SK-N-SH (cell line): ENCODE results near the gene RREB1. TPM values are rescaled to one million over a fixed set of nuclear protein-coding genes. Genes with fewer than 3 reads are reported as not detected.
A peak's percentile ranks its signal among the peaks of the same experiment; 100 is the strongest.

Source experiments
- CTCF ChIA-PET: fragments of 300-600, 350-600 bp; formaldehyde crosslinking; extraction: SDS; loops from one replicate; lab custom pipeline; 2021; lab: Yijun Ruan, JAX
- POLR2A ChIA-PET: fragments of 350-600 bp; sonication (Branson Sonifier 250); formaldehyde crosslinking; extraction: SDS; loops from one replicate; lab custom pipeline; 2020; ENCODE audit warnings: antibody characterized with exemption, inconsistent platforms; lab: Yijun Ruan, JAX
- DNase-seq: peaks from one replicate; pipeline ENCODE4 v3.0.0; 2012
- H2AFZ ChIP-seq: fragments of 200-600 bp; sonication (generic); 2 replicates; pipeline ENCODE4 v1.8.1; 2016; ENCODE audit warnings: antibody characterized with exemption, mild to moderate bottlenecking, low read depth
- H3F3A ChIP-seq: fragments of 200-600 bp; sonication (generic); replicated peaks from 2 replicates; pipeline ENCODE3; 2016; ENCODE audit warnings: antibody characterized with exemption, mild to moderate bottlenecking; ENCODE audit not compliant: insufficient read depth
- H3K27ac ChIP-seq, 2 experiments: fragments of 200-500 bp in 1 of 2; fragments of 200-600 bp in 1 of 2; sonication (Bioruptor generic) in 1 of 2; sonication (generic), shearing (Covaris generic) in 1 of 2; 2 replicates each; pipeline versions ENCODE4 v1.5.1 to v1.6.1; 2014 to 2016; ENCODE audit warnings: low read depth in 2 of 2, inconsistent platforms in 1 of 2, low read length in 1 of 2, mild to moderate bottlenecking in 1 of 2, mixed read lengths in 1 of 2
- H3K27me3 ChIP-seq: fragments of 200-600 bp; sonication (generic), shearing (Covaris generic); 2 replicates; pipeline ENCODE4 v1.6.1; 2016; ENCODE audit warnings: mixed run types; ENCODE audit not compliant: insufficient read depth
- H3K36me3 ChIP-seq, 2 experiments: fragments of 200-500 bp in 1 of 2; fragments of 200-600 bp in 1 of 2; sonication (Bioruptor generic) in 1 of 2; sonication (generic) in 1 of 2; replicated peaks in 1 of 2; 2 replicates each; pipeline versions ENCODE3 to v1.5.1; 2014 to 2016; ENCODE audit warnings: low read length in 1 of 2, mild to moderate bottlenecking in 1 of 2; ENCODE audit not compliant: insufficient read depth in 2 of 2, control insufficient read depth in 1 of 2
- H3K4me1 ChIP-seq, 2 experiments: fragments of 200-500 bp in 1 of 2; fragments of 200-600 bp in 1 of 2; sonication (Bioruptor generic) in 1 of 2; sonication (generic), shearing (Covaris generic) in 1 of 2; 2 replicates each; pipeline versions ENCODE4 v1.5.1 to v1.6.1; 2014 to 2016; ENCODE audit warnings: low read depth in 1 of 2, low read length in 1 of 2, mixed run types in 1 of 2; ENCODE audit not compliant: insufficient read depth in 2 of 2, control insufficient read depth in 1 of 2
- H3K4me2 ChIP-seq: fragments of 200-600 bp; sonication (generic), shearing (Covaris generic); 2 replicates; pipeline ENCODE4 v1.6.1; 2017; ENCODE audit warnings: mixed run types
- H3K4me3 ChIP-seq, 2 experiments: fragments of 200-500 bp in 1 of 2; fragments of 200-600 bp in 1 of 2; sonication (Bioruptor generic) in 1 of 2; sonication (generic), shearing (Covaris generic) in 1 of 2; 2 replicates each; pipeline versions ENCODE4 v1.5.1 to v1.8.1; 2014 to 2016; ENCODE audit warnings: low read depth in 2 of 2, inconsistent platforms in 1 of 2, low read length in 1 of 2, mild to moderate bottlenecking in 1 of 2, mixed read lengths in 1 of 2, moderate library complexity in 1 of 2
- H3K79me2 ChIP-seq: fragments of 200-600 bp; sonication (generic); 2 replicates; pipeline ENCODE4 v1.8.1; 2017; ENCODE audit warnings: mild to moderate bottlenecking; ENCODE audit not compliant: insufficient read depth
- H3K9ac ChIP-seq: fragments of 200-600 bp; sonication (generic); 2 replicates; pipeline ENCODE4 v1.6.1; 2017; ENCODE audit warnings: mixed run types
- H3K9me2 ChIP-seq: fragments of 200-600 bp; sonication (generic); 2 replicates; pipeline ENCODE4 v1.6.1; 2017; ENCODE audit warnings: mixed run types
- H3K9me3 ChIP-seq: fragments of 200-600 bp; sonication (generic); 2 replicates; pipeline ENCODE4 v1.6.1; 2017; ENCODE audit warnings: mixed run types, mild to moderate bottlenecking, moderate library complexity
- H4K20me1 ChIP-seq: fragments of 200-600 bp; sonication (generic); 2 replicates; pipeline ENCODE4 v1.6.1; 2017; ENCODE audit warnings: mild to moderate bottlenecking, mixed run types; ENCODE audit not compliant: insufficient read depth
- CHD2 ChIP-seq: fragments of 150-350 bp; IDR thresholded peaks from 2 replicates; pipeline ENCODE4 v1.6.1; 2018; ENCODE audit warnings: low read length; ENCODE audit not compliant: partially characterized antibody
- CTCF ChIP-seq: fragments of 200-600 bp; sonication (generic); IDR thresholded peaks from 2 replicates; pipeline ENCODE4 v1.6.1; 2017; ENCODE audit warnings: antibody characterized with exemption, mild to moderate bottlenecking, moderate library complexity
- ELF1 ChIP-seq: IDR thresholded peaks from 2 replicates; pipeline ENCODE4 v1.4.0; 2012
- EP300 ChIP-seq, 2 experiments: IDR thresholded peaks; 2 replicates each; pipeline versions ENCODE4 v1.4.0 to v1.6.1; 2012; ENCODE audit warnings: borderline replicate concordance in 1 of 2, low read depth in 1 of 2, low read length in 1 of 2
- FOXJ3 ChIP-seq: sonication (generic); formaldehyde crosslinking; IDR thresholded peaks from 2 replicates; pipeline ENCODE4 v1.5.1; 2020; ENCODE audit warnings: mild to moderate bottlenecking, missing genetic modification reagents
- FOXM1 ChIP-seq: IDR thresholded peaks from 2 replicates; pipeline ENCODE4 v1.4.0; 2012; ENCODE audit warnings: low read depth, mild to moderate bottlenecking
- JUND ChIP-seq: IDR thresholded peaks from 2 replicates; pipeline ENCODE4 v1.4.0; 2012
- MAX ChIP-seq: IDR thresholded peaks from 2 replicates; pipeline ENCODE4 v1.4.0; 2012; ENCODE audit warnings: low read depth
- MEF2A ChIP-seq: IDR thresholded peaks from 2 replicates; pipeline ENCODE4 v1.4.0; 2012; ENCODE audit warnings: low read depth, borderline replicate concordance
- MXI1 ChIP-seq: IDR thresholded peaks from 2 replicates; pipeline ENCODE4 v1.6.1; 2012; ENCODE audit warnings: mild to moderate bottlenecking, low read depth, low read length, improper control_type of control experiment
- NRF1 ChIP-seq: IDR thresholded peaks from 2 replicates; pipeline ENCODE4 v1.6.1; 2012; ENCODE audit warnings: low read depth, mild to moderate bottlenecking, low read length
- RFX5 ChIP-seq: IDR thresholded peaks from 2 replicates; pipeline ENCODE4 v1.6.1; 2012; ENCODE audit warnings: mild to moderate bottlenecking, improper control_type of control experiment, low read length
- RXRA ChIP-seq: IDR thresholded peaks from 2 replicates; pipeline ENCODE4 v1.4.0; 2012; ENCODE audit warnings: low read depth, mild to moderate bottlenecking, borderline replicate concordance
- SMC3 ChIP-seq: IDR thresholded peaks from 2 replicates; pipeline ENCODE4 v1.6.1; 2012; ENCODE audit warnings: low read depth, low read length, improper control_type of control experiment
- TEAD4 ChIP-seq: IDR thresholded peaks from 2 replicates; pipeline ENCODE4 v1.4.0; 2012; ENCODE audit warnings: mild to moderate bottlenecking, borderline replicate concordance; ENCODE audit not compliant: insufficient read depth
- YY1 ChIP-seq: IDR thresholded peaks from 2 replicates; pipeline ENCODE4 v1.4.0; 2012; ENCODE audit warnings: low read depth, mild to moderate bottlenecking
- WGBS: methylation state at CpG from one replicate; pipeline ENCODE4 v1.1.6; 2017; ENCODE audit warnings: low lambda C conversion rate; 5-methylcytosine and 5-hydroxymethylcytosine counted together
- polyA plus RNA-seq, 3 experiments: library from polyadenylated mRNA; depleted of rRNA; stranded (reverse); fragments of >200 nt; gene quantifications; 2 replicates each; pipeline ENCODE4 v1.2.3, GENCODE V29; 2012
- TF ChIP-seq, protein P1 (sequence below): IDR thresholded peaks from 2 replicates; pipeline ENCODE4 v1.4.0; 2012; ENCODE audit warnings: low read depth, borderline replicate concordance
- TF ChIP-seq, protein P2 (sequence below): fragments of 150-350 bp; IDR thresholded peaks from 2 replicates; pipeline ENCODE4 v1.6.1; 2017; ENCODE audit warnings: antibody characterized with exemption, low read length, low read depth, borderline replicate concordance
- TF ChIP-seq, protein P3 (sequence below): fragments of 150-350 bp; IDR thresholded peaks from 2 replicates; pipeline ENCODE4 v1.6.1; 2016; ENCODE audit warnings: mild to moderate bottlenecking, low read depth, low read length

The RREB1 gene
- polyA plus RNA-seq, 1 of the 3 experiments (the other 2 are of a cell fraction): 2.0 TPM

- H4K20me1 ChIP-seq: peaks cover 7% of the 10 kb centered on the region; the same call in 1 of the 2 replicates
- TF ChIP-seq EP300 (IDR thresholded peaks at IDR 0.05; ENCODE audit: borderline replicate concordance in 1 of 2, low read depth in 1 of 2, low read length in 1 of 2): no peak
- TF ChIP-seq RFX5: no peak
- TF ChIP-seq MAX: 0 out of 2 replicates have a peak, but pooled peaks have one; percentile 28
- TF ChIP-seq, all 33 proteins: peak for 1
- peaks cover 7% of the 10 kb centered on the region for H3F3A ChIP-seq
- no peaks in the 10 kb centered on the region for H3K9me2 ChIP-seq
- no peak for DNase-seq
- H3K9ac ChIP-seq: peak overlapping the region; percentile 10; the same call in 1 of the 2 replicates
- H3K9me3 ChIP-seq: no peaks in the 10 kb centered on the region
- no peaks in the 10 kb centered on the region for H3K27me3 ChIP-seq
- H3K4me3 ChIP-seq: peak overlapping the region in 1 of 2 experiments; percentile 23; a peak in 2 of 4 replicates
- peaks cover 2 to 35% of the 10 kb centered on the region in 2 experiments; a peak in 3 of 4 replicates for H3K4me1 ChIP-seq
- peak overlapping the region in 1 of 2 experiments; percentile 51; a peak in 2 of 4 replicates for H3K27ac ChIP-seq
- H2AFZ ChIP-seq: no peak overlapping the region
- WGBS: 48% methylated on average over 18 of the region's 19 CpGs
- H3K79me2 ChIP-seq: peaks cover 97% of the 10 kb centered on the region
- POLR2A ChIA-PET: no interaction called here
- no peaks in the 10 kb centered on the region for H3K36me3 ChIP-seq
- peak overlapping the region; percentile 57 for H3K4me2 ChIP-seq
- CTCF ChIA-PET: no interaction called here
Observed at GRCh38 chr6:7145885-7146828, 38.4 kb downstream of the RREB1 start.

DNA sequence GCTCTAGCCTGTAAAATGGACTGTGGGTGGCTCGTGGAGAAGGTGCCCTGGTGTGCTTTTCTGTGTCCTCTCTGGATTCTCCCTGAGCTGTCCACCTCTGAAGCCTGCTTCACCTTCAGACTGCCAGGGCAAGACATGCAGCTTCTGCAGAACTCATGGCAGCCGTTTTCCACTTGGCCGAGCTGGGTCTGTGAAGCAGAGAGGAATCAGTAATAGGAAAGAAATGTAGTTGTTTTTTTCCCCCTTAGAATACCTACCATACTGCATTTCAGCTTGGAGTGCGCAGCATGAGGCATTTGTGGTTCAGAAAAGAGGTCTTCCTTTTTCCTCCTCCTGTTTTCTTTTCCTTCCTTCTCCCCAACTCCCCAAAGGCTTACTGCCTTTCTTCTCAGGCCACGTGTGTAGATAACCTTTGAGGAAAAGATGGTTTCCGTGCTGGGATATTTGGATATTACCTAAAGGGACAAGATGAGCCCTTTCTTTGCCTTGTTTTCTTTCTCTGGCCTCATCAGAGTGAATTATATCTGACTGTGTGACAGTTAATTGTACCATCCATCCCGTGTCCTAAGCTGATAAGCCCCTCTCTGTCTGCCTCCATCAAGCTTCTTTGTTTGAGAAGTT is 39.4 kb downstream of the RREB1 start:
- H3K9me2 ChIP-seq: no peaks in the 10 kb centered on the region
- TF ChIP-seq, protein P1, sequence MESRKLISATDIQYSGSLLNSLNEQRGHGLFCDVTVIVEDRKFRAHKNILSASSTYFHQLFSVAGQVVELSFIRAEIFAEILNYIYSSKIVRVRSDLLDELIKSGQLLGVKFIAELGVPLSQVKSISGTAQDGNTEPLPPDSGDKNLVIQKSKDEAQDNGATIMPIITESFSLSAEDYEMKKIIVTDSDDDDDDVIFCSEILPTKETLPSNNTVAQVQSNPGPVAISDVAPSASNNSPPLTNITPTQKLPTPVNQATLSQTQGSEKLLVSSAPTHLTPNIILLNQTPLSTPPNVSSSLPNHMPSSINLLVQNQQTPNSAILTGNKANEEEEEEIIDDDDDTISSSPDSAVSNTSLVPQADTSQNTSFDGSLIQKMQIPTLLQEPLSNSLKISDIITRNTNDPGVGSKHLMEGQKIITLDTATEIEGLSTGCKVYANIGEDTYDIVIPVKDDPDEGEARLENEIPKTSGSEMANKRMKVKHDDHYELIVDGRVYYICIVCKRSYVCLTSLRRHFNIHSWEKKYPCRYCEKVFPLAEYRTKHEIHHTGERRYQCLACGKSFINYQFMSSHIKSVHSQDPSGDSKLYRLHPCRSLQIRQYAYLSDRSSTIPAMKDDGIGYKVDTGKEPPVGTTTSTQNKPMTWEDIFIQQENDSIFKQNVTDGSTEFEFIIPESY: no peak
- TF ChIP-seq FOXM1: no peak
- TF ChIP-seq MXI1: no peak
- TF ChIP-seq CTCF: no peak
- no peak for TF ChIP-seq NRF1
- no peak for TF ChIP-seq RXRA
- no peak for TF ChIP-seq MEF2A
- no peak for TF ChIP-seq CHD2
- TF ChIP-seq, protein P2, sequence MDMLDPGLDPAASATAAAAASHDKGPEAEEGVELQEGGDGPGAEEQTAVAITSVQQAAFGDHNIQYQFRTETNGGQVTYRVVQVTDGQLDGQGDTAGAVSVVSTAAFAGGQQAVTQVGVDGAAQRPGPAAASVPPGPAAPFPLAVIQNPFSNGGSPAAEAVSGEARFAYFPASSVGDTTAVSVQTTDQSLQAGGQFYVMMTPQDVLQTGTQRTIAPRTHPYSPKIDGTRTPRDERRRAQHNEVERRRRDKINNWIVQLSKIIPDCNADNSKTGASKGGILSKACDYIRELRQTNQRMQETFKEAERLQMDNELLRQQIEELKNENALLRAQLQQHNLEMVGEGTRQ: no peak
- no peak for TF ChIP-seq ELF1
- TF ChIP-seq JUND: no peak
- TF ChIP-seq FOXJ3 (CRISPR knock-in tag): no peak
- no peak for TF ChIP-seq TEAD4
- TF ChIP-seq, protein P3, sequence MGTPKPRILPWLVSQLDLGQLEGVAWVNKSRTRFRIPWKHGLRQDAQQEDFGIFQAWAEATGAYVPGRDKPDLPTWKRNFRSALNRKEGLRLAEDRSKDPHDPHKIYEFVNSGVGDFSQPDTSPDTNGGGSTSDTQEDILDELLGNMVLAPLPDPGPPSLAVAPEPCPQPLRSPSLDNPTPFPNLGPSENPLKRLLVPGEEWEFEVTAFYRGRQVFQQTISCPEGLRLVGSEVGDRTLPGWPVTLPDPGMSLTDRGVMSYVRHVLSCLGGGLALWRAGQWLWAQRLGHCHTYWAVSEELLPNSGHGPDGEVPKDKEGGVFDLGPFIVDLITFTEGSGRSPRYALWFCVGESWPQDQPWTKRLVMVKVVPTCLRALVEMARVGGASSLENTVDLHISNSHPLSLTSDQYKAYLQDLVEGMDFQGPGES: no peak
- TF ChIP-seq YY1: no peak
- no peak for TF ChIP-seq SMC3
- H4K20me1 ChIP-seq: peaks cover 13% of the 10 kb centered on the region; the same call in 1 of the 2 replicates
- H3K79me2 ChIP-seq: peaks cover 98% of the 10 kb centered on the region
- H3F3A ChIP-seq: peaks cover 7% of the 10 kb centered on the region
- H3K4me3 ChIP-seq: no peak overlapping the region; a peak in 1 of 4 replicates
- no peaks in the 10 kb centered on the region for H3K27me3 ChIP-seq
- H3K9me3 ChIP-seq: no peaks in the 10 kb centered on the region
- POLR2A ChIA-PET: no interaction called here
- no peak overlapping the region for H2AFZ ChIP-seq
- WGBS: 51% methylated on average over 7 of the region's 7 CpGs
- peaks cover 2 to 40% of the 10 kb centered on the region in 2 experiments for H3K4me1 ChIP-seq
- DNase-seq: no peak
- H3K4me2 ChIP-seq: peak overlapping the region; percentile 57
- CTCF ChIA-PET: no interaction called here
- H3K36me3 ChIP-seq: peaks cover 0 to under 1% of the 10 kb centered on the region in 2 experiments
- H3K27ac ChIP-seq: peak overlapping the region in 1 of 2 experiments; percentile 51; a peak in 2 of 4 replicates
- H3K9ac ChIP-seq: peak overlapping the region; percentile 10; the same call in 1 of the 2 replicates
